ENCODE measurements around the gene NRSN2. TPM values are rescaled to one million over a fixed set of nuclear protein-coding genes. Genes with fewer than 3 reads are reported as not detected.
"Not testable (repeated sequence)": the region's sequence is repeated elsewhere in the genome, so short reads cannot be mapped to it uniquely, and the experiment has no call there.

The NRSN2 gene
- total RNA-seq, 1 experiment from 2014 or later: 48.5 TPM

DNA sequence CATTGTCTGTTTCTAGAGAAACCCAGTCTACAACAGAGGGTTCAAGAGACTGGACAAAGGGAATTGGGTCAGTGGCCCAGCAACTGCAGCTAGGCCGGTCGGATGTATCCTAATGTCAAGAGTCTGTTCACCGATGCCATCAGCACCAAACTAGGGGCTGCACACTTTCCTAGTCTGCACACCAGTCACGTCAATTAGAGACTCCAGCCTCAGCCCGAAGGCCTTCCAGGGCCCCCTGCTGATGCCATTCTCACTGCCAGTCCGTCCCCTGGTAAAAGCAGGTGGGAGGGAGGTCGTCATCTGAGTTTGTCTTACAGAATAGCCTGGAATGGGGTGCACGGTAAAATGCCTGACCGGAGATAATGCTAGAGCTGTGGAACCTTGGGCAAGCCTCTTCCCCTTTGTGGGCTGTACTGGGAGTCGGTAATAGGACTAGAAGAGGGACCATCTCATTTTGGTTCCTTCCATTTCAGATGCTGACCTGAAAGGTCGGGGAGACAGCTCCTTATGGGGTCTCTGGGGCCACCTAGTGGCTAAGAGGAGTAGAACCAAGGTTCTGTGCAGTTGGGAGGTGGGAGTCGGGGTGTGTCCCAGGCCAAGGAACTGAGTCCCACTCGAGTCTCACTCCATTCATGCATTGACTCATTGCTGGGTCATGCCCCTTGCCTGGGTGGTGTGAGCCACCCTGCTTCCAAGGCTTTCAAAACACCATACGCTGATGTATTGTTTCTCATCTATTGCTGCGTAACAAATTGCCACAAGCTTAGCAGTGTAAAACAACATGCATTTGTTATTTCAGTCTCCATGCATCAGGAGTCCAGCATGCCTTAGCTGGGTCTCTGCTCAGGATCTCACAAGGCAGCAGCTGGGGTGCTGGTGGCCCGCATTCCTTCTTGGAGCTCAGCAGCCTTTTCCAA, 16.4 kb upstream of the NRSN2 start:
- Histone ChIP-seq H3K36me3 (replicated peaks; ENCODE audit: control insufficient read depth, insufficient read depth, low read length) (peaks cover 3% of the 10 kb centered on the region), H3K27me3 (ENCODE audit: control insufficient read depth, insufficient read depth, low read length) (no peaks in the 10 kb centered on the region), H3K4me3 (ENCODE audit: insufficient read depth, low read depth, low read length) (no peak overlapping the region)
- DNase-seq: peak; percentile 88

DNA sequence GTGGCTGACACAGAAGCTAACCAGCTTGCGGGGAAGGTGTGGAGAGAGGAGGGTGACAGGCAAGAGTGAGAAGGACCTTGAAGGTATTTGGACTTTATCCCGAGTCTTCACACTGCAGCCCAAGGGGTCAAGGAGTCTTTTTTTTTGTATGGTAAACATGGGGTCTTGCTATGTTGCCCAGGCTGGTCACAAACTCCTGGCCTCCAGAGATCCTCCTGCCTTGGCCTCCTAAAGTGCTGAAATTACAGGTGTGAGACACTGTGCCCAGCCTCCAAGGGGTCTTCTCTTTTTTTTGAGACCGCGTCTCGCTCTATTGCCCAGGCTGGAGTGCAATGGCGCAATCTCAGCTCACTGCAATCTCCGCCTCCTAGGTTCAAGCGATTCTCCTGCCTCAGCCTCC, 12.3 kb upstream of the NRSN2 start:
- DNase-seq: no peak

DNA sequence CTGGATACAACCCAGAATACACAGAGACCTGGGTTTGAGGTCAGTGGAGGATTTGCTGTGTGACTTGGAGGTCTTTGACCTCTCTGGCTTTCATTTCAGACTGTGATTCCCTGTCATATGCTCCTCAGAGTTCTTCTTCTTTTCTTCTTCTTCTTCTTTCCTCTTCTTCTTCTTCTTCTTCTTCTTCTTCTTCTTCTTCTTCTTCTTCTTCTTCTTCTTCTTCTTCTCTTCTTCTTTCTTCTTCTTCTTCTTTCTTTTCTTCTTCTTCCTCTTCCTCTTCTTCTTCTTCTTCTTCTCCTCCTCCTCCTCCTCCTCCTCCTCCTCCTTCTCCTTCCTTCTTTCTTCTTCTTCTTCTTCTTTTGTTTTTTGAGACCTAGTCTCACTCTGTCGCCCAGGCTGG, 10.9 kb upstream of the NRSN2 start:
- H3K4me3 ChIP-seq (ENCODE audit: insufficient read depth, low read depth, low read length): not testable (repeated sequence)

More for the DNA sequence above, 12.3 kb upstream of the NRSN2 start:
- H3K27me3 ChIP-seq (ENCODE audit: control insufficient read depth, insufficient read depth, low read length): no peaks in the 10 kb centered on the region; the same call in none of the 2 replicates
- H3K4me3 ChIP-seq (ENCODE audit: insufficient read depth, low read depth, low read length): no peak overlapping the region
- H3K36me3 ChIP-seq (replicated peaks; ENCODE audit: control insufficient read depth, insufficient read depth, low read length): no peaks in the 10 kb centered on the region

DNA sequence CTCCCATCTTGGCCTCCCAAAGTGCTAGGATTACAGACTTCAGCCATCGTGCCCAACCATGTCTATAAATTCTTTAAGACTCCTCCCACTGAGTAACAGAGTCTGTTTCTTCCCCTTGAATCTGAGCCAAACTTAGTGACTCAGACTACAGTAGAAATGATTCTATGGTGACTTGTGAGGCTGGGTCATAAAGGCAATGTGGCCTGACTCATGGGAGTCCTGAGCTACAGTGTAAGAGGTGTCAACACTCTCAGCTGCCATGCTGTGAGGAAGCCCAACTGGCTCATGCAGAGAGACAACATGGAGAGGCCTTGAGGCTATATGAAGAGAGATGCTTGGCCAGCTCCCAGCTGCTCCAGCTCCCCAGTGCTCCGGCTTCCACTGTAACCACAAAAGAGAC, 5.2 kb upstream of the NRSN2 start:
- no peak for DNase-seq
- H3K36me3 ChIP-seq (replicated peaks; ENCODE audit: control insufficient read depth, insufficient read depth, low read length): no peaks in the 10 kb centered on the region
- no peak overlapping the region for H3K4me3 ChIP-seq (ENCODE audit: insufficient read depth, low read depth, low read length)
- no peaks in the 10 kb centered on the region; the same call in 1 of the 2 replicates for H3K27me3 ChIP-seq (ENCODE audit: control insufficient read depth, insufficient read depth, low read length)

More for the DNA sequence above, 10.9 kb upstream of the NRSN2 start:
- H3K36me3 ChIP-seq (replicated peaks; ENCODE audit: control insufficient read depth, insufficient read depth, low read length); DNase-seq; H3K27me3 ChIP-seq (ENCODE audit: control insufficient read depth, insufficient read depth, low read length): not testable (repeated sequence)

DNA sequence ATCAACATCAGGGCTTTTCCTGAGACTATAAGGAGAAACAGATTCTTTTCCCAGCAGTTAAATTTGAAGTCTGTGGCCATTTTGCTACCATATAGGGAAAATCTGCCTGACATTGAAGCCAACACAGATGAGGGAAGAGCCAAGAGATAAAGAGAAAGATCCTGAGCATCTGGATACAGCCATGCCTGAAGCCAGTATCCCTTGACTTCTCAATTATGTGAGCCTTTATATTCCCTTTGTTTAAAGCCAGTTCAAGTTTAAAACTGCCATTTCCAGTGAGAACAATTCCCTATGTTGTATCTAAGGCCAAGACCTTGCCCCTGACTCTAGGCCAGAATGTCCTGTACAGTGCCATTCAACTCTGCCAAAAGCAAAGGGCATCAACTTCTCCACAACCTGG, 3.8 kb upstream of the NRSN2 start:
- H3K36me3 ChIP-seq (replicated peaks; ENCODE audit: control insufficient read depth, insufficient read depth, low read length): no peaks in the 10 kb centered on the region
- no peak overlapping the region for H3K4me3 ChIP-seq (ENCODE audit: insufficient read depth, low read depth, low read length)
- no peaks in the 10 kb centered on the region; the same call in 1 of the 2 replicates for H3K27me3 ChIP-seq (ENCODE audit: control insufficient read depth, insufficient read depth, low read length)
- no peak for DNase-seq

DNA sequence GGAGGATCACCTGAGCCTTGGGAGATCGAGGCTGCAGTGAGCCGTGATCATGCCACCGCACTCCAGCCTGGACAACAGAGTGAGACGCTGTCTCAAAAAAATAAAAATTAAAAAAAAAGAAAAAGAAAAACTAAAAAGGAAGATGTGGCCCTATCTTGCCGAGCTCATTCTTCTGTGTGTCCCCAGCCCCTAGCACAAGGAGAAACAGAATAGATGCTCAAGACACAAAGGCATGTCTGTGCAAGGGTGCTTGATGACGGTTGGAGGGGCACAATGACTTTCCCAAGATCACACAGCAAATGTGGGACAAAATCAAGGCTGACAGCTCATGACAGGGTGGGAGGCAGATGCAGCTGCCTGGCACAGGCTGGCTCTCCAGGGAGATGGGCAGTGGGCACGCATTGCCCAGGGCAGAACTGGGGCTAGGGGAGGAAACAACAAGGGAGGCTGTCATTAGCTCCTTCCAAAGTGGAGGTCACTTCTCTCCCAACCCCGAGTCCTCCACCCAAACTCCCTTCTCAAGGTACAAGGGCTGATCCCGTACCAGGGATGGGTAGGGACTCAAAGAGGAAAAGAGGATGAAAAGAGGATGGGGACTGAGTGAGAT, 775 bp upstream of the NRSN2 start:
- H3K27me3 ChIP-seq (ENCODE audit: control insufficient read depth, insufficient read depth, low read length): no peaks in the 10 kb centered on the region; the same call in 1 of the 2 replicates
- H3K4me3 ChIP-seq (ENCODE audit: insufficient read depth, low read depth, low read length): peak overlapping the region; percentile 80
- no peak for DNase-seq
- H3K36me3 ChIP-seq (replicated peaks; ENCODE audit: control insufficient read depth, insufficient read depth, low read length): no peaks in the 10 kb centered on the region; the same call in 1 of the 2 replicates

DNA sequence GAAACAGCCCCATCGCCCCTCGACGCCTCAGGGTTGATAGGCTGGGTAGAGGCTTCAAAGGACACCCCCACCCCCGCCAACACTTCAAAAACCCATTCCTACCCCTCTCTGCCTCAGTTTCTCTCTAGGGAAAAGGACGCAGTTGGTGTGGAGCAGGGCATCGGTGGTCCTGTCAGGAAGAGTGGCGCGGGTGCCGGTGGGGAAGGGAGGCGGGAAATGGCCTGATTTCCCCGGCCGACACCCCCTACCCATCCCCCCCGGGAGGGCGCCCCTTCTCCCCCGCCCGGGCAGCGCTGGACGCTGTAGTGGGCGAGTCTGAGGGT, 367 bp downstream of the NRSN2 start:
- Histone ChIP-seq H3K36me3 (replicated peaks; ENCODE audit: control insufficient read depth, insufficient read depth, low read length) (no peaks in the 10 kb centered on the region; the same call in 1 of the 2 replicates), H3K4me3 (ENCODE audit: insufficient read depth, low read depth, low read length) (peak overlapping the region; percentile 80), H3K27me3 (ENCODE audit: control insufficient read depth, insufficient read depth, low read length) (no peaks in the 10 kb centered on the region; the same call in 1 of the 2 replicates)
- no peak for DNase-seq

DNA sequence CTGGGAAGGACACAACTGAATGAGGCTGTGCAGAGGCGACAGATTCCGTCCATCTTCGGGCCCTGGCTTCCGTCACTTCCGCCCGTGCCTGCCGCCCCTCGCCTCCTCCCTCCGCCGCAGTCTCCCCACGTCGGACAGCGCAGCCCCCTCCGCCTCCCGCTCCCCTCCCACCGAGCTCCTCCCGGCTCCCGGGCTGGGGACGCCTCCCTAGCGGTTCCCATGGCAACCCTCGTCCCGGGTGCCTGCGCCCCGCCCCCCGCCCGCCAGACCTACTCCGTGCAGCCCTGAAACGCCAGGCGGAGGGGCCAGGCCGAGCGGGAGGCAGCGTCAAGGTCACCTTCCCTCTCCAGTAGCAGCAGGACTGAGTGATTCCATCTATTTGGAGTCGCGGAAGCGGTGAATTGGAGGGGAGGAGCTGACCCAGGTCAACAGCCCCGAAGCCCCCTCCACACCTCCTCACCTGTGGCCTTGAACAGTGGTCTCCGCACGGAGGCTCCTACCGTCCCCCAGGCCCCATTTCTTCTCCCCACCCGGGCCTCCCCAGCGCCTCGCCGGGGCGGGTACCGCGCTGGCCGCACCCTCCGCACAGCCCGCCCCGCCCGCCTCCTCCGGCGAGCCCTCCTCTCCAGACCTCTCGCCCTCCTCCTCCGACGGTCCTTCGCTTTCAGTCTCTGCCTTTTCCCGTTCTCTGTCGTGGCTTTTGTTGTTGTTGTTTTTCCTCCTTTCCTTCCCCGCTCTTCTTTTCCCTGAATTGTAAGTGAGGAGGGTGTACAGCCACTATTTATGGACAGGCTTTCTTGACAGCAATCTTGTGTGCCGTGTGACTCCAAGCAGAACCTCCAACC, 951 bp downstream of the NRSN2 start:
- H3K27me3 ChIP-seq (ENCODE audit: control insufficient read depth, insufficient read depth, low read length): no peaks in the 10 kb centered on the region
- DNase-seq: peak; percentile 100
- H3K4me3 ChIP-seq (ENCODE audit: insufficient read depth, low read depth, low read length): peak overlapping the region; percentile 80
- H3K36me3 ChIP-seq (replicated peaks; ENCODE audit: control insufficient read depth, insufficient read depth, low read length): no peaks in the 10 kb centered on the region; the same call in 1 of the 2 replicates

DNA sequence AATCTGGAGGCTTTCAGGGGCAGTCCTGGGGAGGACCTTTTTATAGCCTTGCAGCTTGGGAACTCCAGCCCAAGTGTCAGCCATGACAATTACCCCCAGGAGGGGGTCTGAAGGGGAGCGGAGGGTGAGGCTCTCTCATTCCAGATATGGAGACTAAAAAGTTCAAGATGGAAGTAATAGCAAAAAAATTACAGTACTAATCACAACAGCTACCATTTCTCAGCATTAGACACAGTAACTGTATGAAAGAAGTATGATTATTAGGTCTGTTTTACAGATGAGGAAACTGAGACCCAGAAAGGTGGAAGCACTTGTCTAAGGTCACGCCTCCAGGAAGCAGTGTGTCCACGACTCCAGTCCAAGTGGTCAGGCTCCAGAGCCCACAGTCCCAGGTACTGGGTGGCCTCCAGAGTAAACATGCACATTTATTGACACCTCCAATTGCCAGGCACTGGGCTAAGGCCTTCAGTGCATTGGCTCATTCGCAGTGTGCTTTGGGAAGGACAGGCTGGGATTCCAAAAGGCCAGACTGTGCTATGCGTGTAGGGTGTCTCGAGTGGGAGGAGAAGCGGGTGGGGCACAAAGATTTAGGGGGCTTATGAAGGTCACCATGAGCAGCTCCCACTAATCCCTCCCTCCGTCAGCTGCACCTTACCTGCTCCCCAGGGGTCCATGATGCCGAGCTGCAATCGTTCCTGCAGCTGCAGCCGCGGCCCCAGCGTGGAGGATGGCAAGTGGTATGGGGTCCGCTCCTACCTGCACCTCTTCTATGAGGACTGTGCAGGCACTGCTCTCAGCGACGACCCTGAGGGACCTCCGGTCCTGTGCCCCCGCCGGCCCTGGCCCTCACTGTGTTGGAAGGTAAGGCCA, 2.3 kb downstream of the NRSN2 start:
- Histone ChIP-seq H3K4me3 (ENCODE audit: insufficient read depth, low read depth, low read length) (no peak overlapping the region), H3K36me3 (replicated peaks; ENCODE audit: control insufficient read depth, insufficient read depth, low read length) (no peaks in the 10 kb centered on the region; the same call in 1 of the 2 replicates), H3K27me3 (ENCODE audit: control insufficient read depth, insufficient read depth, low read length) (no peaks in the 10 kb centered on the region)
- DNase-seq: no peak

DNA sequence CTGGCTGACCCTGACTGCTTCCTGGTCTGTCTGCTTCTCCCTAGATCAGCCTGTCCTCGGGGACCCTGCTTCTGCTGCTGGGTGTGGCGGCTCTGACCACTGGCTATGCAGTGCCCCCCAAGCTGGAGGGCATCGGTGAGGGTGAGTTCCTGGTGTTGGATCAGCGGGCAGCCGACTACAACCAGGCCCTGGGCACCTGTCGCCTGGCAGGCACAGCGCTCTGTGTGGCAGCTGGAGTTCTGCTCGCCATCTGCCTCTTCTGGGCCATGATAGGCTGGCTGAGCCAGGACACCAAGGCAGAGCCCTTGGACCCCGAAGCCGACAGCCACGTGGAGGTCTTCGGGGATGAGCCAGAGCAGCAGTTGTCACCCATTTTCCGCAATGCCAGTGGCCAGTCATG, 6.3 kb downstream of the NRSN2 start:
- DNase-seq: no peak
- no peaks in the 10 kb centered on the region for H3K27me3 ChIP-seq (ENCODE audit: control insufficient read depth, insufficient read depth, low read length)
- H3K36me3 ChIP-seq (replicated peaks; ENCODE audit: control insufficient read depth, insufficient read depth, low read length): no peaks in the 10 kb centered on the region; the same call in 1 of the 2 replicates
- no peak overlapping the region for H3K4me3 ChIP-seq (ENCODE audit: insufficient read depth, low read depth, low read length)

DNA sequence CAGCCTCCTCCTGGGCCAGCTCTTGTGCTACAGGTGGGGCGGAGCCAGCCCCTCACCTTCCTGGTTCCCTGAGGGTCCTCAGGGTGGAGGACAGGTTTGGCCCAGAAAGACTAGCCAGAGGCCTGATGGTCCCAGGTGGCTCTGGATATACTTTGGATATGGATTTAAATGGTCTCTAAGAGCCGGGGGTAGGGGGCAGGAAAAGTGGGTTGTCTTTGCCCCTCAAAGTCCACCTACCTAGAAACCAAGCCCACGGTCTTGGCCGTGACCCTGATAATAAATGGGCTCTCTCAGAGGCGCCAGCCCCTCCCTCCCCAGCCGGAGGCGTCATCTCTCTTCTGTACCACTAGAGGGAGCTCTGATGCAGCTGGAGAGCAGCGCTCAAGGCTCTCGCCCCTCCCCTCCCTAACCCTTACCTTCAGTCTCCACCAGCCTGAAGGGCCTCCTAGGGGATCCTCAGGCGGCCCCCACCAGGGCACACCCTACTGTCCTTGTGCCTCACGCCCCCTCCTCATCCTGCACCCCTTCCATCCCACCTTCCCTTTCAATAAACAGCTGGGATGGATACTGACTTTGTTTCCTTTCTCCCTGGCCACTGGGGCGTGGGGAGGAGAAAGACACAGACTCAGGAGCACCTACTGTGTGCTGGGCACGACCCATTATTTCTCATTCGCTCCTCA, 7.5 kb downstream of the NRSN2 start:
- H3K36me3 ChIP-seq (replicated peaks; ENCODE audit: control insufficient read depth, insufficient read depth, low read length): no peaks in the 10 kb centered on the region; the same call in 1 of the 2 replicates
- peak; percentile 96 for DNase-seq
- no peaks in the 10 kb centered on the region for H3K27me3 ChIP-seq (ENCODE audit: control insufficient read depth, insufficient read depth, low read length)
- no peak overlapping the region for H3K4me3 ChIP-seq (ENCODE audit: insufficient read depth, low read depth, low read length)

DNA sequence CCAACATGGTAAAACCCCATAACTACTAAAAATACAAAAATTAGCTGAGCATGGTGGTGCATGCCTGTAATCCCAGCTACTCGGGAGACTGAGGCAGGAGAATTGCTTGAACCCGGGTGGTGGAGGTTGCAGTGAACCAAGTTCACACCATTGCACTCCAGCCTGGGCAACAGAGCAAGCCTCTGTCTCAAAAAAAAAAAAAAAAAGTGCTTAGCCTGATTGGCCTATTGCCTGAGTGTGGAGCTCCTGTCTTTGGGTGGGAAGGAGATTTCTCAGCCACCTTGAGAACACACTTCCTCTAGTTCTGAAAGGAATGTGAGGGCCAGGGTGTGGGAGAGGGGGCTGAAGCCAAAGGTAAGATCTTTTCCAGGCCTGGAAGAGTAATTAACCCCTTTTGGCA, 9.2 kb downstream of the NRSN2 start:
- DNase-seq: peak; percentile 22
- H3K27me3 ChIP-seq (ENCODE audit: control insufficient read depth, insufficient read depth, low read length); H3K4me3 ChIP-seq (ENCODE audit: insufficient read depth, low read depth, low read length); H3K36me3 ChIP-seq (replicated peaks; ENCODE audit: control insufficient read depth, insufficient read depth, low read length): not testable (repeated sequence)

DNA sequence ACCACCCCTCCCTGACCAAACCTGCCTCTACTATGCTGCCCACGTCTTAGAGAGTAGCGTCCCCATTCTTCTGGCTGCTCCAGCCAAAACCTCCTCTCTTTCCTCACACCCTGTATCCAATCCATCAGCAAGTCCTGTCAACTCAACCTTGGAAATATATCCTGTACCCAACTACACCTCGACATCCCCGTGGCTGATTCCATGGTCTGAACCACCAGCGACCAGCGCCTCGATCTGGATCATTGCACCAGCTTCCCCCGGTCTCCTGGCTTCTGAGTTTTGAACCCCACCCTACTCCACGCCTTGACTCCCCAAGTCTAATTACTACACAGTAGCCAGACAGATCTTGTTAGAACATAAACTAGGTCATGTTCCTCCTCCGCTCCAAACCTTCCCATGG, 9.8 kb downstream of the NRSN2 start:
- Histone ChIP-seq H3K36me3 (replicated peaks; ENCODE audit: control insufficient read depth, insufficient read depth, low read length) (no peaks in the 10 kb centered on the region), H3K27me3 (ENCODE audit: control insufficient read depth, insufficient read depth, low read length) (no peaks in the 10 kb centered on the region), H3K4me3 (ENCODE audit: insufficient read depth, low read depth, low read length) (no peak overlapping the region)
- DNase-seq: no peak

Data from H7 (cell line).